Measurements from ENCODE around the gene ARHGAP28.
"Not testable (repeated sequence)": the region's sequence is repeated elsewhere in the genome, so short reads cannot be mapped to it uniquely, and the experiment has no call there.

ARHGAP28 gene

GRCh38 chr18:6776188-6776587 is 46.7 kb downstream of the ARHGAP28 start:
- no peak for DNase-seq

- DNase-seq: no peak
Measured at GRCh38 chr18:6777509-6777908, 48.0 kb downstream of the ARHGAP28 start.

GRCh38 chr18:6778459-6779247 is 49.1 kb downstream of the ARHGAP28 start:
- no peak for DNase-seq

DNA sequence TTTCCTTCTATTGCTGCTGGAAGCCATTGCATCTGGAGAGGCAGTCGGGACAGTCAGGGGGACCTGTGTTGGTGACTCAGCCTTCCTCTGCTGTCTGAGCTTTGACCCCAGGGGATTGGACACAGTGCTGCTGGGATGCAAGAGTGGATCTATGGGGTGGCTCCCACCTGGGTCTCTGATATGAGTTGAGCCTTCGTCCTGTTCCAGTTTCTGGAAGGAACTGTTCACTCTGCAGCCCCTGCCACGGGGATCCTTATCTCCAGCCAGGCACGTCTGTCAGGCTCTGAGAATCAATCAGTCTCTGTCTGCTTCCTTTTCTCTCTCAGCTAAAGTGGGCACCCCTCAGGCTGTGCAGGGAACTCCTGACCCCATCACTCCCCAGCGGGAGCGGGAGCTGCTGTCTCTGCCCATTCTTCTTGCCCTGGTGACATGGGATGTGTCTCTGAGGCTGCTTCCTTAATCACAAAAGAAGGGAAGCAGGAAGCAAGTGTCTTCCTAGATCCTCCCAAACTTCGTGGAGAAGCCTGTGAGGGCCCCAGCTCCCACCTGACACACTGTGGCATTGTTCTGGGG is 51.7 kb downstream of the ARHGAP28 start:
- DNase-seq: no peak

DNA sequence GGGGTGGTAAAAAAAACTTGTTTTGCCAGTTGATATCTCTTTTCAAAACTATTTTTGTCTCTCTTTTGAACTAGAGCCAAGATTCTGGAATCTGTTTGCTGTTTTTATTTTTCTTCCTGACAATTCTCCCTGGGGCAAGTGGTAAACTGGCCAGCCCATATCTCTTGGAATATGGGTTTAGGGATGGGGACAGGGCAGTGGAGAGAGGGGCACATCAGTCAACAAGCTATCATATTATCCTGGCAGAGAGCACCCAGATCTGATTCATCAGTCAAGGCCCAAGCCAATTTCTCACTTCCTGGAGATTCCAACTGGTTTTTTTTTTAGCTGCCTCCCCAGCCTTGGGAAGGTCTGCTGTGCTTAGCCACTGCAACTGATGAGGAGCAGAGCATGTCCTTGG is 52.3 kb downstream of the ARHGAP28 start:
- no peak for DNase-seq

DNA sequence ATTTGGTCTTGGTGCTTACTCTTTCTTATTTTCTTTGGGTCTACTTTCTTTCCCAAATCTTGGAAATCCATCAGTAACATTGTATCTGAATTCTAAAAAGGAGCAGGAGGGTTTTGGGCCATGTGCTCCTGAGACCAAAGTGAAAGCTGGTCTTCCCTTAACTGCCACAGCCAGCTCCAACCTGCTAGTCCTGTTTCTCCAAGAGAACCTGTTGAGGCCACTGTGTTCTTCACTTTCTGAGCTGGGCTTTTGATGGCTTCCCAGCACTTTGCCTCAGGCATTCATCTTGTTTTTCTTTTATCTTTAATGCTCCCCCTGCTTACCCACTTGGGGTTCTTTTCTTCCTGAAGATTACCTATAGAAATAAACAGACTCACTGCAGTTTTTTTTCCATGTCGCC is 53.3 kb downstream of the ARHGAP28 start:
- DNase-seq: no peak

DNA sequence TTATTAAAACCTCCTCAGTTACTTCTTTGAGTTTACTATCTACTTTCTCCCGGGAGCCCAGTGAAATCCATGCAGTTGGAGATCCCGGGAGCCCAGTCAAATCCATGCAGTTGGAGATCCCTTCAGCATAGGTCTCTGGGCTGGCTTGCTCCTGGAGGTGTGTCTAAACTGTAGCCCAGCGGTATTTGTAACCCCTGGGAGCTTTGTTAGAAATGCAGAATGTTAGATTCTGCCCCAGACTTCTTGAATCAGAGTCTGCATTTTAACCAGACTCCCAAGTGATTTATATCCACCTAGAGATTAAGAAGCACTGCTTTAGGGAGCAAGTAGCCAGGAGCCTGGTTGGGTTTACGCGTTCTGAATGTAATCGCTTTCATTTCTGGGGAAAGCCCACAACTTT is 54.5 kb downstream of the ARHGAP28 start:
- DNase-seq: no peak

GRCh38 chr18:6785001-6785400 is 55.5 kb downstream of the ARHGAP28 start:
- no peak for DNase-seq

DNA sequence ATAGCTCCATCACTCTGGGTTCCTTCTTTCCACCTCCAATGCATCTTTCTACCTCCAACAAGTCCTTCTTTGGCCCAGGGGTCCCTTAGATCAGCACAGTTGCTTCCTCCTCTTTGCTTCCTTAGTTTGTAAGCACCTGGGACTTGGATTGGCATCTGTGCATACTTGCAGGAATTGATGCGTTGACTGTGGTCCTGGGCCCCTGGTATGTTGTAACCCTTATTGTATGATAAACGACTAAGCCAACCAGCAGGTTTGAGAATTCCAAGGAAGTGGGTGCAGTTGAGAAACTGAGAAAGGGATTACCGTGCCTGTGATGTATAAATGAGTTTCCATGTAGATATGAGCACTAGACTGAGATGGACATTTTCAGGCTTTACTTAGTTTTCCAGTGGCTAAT is 55.9 kb downstream of the ARHGAP28 start:
- no peak for DNase-seq

GRCh38 chr18:6792391-6792790 is 62.9 kb downstream of the ARHGAP28 start:
- no peak for DNase-seq

GRCh38 chr18:6793455-6793854 is 63.9 kb downstream of the ARHGAP28 start:
- no peak for DNase-seq

DNA sequence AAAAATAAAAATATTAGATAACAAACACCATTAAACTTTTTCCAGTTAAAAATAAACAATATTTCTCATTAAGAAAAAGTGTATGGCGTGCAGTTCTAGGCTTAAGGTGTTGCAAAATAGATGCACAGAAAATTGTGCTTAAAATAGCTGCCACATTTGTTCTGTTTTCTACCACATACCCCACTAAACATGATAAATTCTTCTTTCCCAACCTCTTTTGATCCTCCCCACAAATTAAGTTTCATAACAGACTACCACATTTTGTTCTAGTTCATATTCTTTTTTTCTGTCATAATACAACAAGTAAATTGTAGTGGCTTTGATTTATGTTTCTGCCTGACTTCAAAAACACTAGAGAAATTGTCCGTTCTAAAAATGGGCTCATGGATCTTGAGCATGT is 64.5 kb downstream of the ARHGAP28 start:
- no peak for DNase-seq

DNA sequence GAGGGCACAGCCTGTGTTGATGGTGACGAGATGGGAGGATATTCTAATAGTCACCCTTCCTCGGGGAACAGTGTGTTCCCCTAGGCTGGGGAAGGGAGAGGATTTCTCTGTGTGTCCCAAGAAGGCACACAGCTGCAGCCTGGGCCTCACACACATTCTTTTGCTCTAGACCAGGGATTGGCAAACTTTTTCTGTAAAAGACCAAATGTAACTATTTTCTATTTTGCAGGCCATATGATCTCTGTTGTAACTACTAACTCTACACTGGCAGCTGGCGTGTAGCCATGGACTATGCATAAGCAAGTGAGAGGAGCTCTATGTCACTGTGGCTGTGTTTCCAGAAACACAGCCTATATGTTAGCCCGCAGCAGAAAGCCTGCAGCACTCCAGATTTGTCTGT is 65.8 kb downstream of the ARHGAP28 start:
- DNase-seq: no peak

GRCh38 chr18:6796511-6796910 is 67.0 kb downstream of the ARHGAP28 start:
- DNase-seq: no peak

- DNase-seq: no peak
Measured at GRCh38 chr18:6797171-6797570, 67.7 kb downstream of the ARHGAP28 start.

GRCh38 chr18:6798896-6799295 is 69.4 kb downstream of the ARHGAP28 start:
- no peak for DNase-seq

- not testable (repeated sequence) for DNase-seq
Measured at GRCh38 chr18:6800309-6800708, 70.8 kb downstream of the ARHGAP28 start.

DNA sequence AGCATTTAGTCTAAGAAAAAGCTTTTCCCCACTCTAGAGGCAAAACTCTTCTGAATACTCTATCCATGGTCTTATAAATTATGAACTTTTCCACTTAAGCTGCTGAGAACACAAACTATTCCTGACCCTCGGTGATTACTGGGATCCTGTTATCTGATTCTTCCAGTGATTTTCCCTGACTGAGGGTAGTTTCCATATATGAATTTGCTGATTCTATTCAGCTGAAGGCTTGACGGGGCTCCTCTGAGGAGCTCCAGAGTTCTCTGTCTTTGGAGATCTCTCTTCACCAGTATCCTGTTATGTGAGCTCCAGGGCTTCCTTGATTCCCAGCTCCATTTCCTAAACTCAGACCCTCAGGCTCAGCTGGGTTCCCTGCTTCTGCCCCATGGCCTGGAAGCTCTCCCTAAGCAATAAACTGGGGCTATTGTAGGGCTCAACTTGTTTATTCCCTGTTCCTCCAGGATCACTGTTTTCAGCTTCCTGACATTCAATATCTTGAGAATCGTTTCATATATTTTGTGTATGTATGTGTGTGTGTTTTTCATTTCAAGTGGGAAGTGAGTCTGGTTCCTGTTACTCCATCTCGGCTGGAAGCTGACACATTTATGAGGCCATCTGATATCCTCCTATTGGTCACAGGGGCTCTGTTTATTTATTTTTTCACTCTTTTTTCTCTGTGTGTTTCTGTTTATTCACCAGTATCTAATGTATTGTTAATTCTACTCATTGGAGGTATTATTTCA is 78.2 kb downstream of the ARHGAP28 start:
- DNase-seq: no peak

DNA sequence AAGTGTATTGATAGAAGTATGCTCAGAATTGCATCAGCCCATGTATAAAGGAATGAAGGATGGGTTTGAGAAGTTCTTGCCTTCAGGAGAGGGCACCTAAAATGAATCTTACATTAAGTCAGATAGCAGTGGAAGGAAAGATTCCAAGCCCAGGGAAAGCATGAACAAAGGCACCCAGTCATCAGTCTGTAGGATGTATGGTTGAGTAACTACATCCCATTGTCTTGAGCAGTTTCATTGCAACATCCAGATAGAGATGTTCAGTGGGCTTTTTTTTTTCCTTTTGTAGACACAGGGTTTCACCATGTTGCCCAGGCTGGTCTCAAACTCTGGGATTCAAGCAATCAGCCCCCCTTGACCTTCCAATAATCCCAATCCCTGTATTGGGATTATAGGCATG is 80.7 kb downstream of the ARHGAP28 start:
- DNase-seq: no peak

- no peak for DNase-seq
Measured at GRCh38 chr18:6811816-6812215, 82.3 kb downstream of the ARHGAP28 start.

DNA sequence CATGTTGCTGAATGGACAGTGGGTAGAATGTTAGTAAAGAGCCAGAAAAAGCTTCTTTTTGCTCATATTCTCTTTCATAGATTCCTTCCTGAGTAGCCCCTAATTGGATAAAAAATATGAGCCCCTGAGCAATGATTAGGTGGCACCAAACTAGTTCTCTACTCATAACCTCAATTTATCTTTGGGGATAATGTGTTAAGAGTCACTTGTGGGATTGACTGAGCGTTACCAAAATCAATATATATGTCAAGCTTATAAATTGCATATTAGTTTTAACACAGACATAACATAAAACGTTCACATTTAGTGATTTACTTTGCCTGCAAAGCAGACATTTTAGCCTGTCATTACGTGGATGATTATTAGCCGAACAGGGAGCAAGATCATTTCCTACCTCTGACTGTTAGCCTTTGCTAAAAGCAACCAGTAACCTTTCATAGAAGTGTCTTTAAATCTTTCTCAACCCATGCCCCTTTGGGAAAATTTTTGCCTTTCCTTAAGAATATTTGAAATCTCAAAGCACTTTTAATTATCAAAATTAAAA is 85.4 kb downstream of the ARHGAP28 start:
- no peak for DNase-seq

DNA sequence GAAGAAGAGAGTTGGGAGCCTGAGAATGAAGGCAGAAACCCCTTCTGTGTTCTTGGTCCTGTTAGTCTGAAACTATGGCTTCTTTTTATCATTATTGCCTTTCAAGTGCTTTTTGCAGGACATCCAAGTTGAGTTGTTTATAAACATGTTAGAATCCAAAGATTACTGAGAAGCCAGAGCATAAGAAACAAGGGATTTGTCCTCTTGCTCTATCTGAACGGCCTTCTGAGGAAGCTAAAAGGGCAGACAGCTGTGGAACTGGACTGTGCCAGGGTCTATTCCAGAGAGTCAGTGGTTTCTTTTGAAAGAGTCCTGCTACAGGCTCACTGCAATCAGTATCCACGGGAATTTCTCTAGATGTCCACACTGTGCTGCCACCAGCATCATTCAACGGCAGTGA is 86.6 kb downstream of the ARHGAP28 start:
- DNase-seq: no peak

DNA sequence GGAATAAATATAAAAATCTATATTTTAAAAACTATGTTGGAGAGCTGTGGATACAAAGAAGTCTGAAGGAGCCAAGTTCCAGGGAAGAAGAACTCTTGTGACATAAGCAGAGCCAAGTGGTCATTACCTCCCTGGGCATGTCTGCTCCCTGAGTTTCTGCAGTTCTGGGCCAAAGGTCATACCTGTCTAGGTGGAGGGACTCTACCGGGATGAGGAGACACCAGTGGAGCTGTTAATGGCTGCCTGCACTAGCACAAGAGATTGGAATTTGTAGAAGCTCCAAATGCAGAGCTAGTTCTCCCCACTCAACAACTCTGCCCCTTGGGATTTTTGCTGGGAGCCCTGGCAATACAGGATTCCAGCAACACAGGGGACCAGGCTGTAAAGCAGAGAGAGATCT is 89.8 kb downstream of the ARHGAP28 start:
- no peak for DNase-seq

DNA sequence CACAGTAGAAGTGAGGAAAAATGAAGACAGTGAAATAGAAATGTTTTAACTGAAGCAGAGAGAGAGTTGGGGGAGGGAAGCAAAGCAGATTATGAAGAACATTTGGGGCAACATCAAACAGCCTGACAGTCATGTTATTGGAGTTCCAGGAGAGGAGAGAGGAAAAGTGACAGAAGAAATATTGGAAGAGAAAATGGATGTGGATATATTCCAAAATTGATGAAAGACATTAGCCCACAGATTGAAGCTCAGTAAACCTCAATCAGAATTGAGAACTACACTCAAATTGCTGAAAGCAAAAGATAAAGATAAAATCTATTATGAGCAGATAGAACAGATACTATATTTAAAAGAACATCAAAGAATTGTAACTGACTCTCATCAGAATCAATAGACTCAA is 90.8 kb downstream of the ARHGAP28 start:
- no peak for DNase-seq

Measured in activated T-cell treated with anti-CD3 and anti-CD28 coated beads, Interleukin-2, amount 50 U/mL, for 1 hour (primary cell).